ENCODE measurements around the gene MCF2L. TPM values are rescaled to one million over a fixed set of nuclear protein-coding genes. Genes with fewer than 3 reads are reported as not detected.
"Not testable (repeated sequence)": the region's sequence is repeated elsewhere in the genome, so short reads cannot be mapped to it uniquely, and the experiment has no call there.

MCF2L gene
- polyA plus RNA-seq, 4 donors: 13.6 to 38.5 (median 31.1) TPM

DNA sequence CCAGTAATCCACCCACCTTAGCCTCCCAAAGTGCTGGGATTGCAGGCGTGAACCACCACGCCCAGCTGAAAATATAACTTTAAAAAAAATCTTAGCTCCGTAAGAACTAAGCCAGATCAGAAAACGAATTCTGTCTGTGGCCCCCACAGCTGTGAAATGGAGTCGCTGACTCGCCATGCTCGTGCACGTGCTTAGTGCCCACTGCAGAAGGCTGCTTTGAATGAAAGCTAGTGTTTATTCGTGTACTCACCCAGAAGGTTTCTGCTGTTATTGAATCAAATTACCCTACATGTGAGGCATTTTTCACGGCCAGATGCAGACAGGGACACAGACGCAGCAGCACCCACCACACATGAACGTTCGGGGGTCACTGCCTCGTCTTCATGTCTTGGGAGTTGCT is 74.9 kb downstream of the MCF2L start:
- no peak for DNase-seq (ENCODE audit: low read depth in 4 of 4, low spot score in 3 of 4)

DNA sequence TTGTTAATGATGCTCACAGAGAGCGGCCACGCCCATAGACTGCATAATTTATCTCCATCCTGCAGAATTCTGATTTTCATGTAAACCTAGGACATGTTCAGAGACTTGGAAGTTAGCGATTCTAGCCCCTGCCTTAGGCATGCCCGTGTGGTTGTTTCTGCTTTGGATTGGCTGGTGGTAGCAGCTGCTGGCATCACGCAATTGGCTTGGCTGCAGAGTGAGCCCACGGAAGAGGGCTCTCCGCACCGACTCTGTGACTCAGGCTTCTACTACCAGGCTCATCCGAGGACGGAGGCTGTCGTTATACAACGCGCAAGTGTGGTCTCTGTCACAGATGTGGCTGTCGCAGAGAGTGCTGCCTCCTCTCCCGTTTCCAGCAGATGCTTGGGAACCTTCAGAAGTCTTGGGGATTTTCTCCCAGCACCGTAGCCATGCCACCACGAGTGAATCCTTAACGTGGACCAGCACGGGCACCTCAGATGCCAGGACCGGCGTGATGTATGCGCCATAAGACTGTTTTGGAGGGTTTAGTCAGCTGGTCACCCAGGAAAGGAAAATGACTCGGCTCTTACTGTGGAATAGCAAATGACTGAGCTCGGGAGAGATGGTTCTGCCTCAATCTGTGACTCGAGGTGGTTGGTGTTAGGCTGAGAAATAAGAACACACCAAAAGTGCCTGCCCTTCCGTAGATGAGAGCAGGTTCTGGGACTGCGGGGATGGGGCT is 75.5 kb downstream of the MCF2L start:
- no peak for DNase-seq (ENCODE audit: low read depth in 4 of 4, low spot score in 3 of 4)

DNA sequence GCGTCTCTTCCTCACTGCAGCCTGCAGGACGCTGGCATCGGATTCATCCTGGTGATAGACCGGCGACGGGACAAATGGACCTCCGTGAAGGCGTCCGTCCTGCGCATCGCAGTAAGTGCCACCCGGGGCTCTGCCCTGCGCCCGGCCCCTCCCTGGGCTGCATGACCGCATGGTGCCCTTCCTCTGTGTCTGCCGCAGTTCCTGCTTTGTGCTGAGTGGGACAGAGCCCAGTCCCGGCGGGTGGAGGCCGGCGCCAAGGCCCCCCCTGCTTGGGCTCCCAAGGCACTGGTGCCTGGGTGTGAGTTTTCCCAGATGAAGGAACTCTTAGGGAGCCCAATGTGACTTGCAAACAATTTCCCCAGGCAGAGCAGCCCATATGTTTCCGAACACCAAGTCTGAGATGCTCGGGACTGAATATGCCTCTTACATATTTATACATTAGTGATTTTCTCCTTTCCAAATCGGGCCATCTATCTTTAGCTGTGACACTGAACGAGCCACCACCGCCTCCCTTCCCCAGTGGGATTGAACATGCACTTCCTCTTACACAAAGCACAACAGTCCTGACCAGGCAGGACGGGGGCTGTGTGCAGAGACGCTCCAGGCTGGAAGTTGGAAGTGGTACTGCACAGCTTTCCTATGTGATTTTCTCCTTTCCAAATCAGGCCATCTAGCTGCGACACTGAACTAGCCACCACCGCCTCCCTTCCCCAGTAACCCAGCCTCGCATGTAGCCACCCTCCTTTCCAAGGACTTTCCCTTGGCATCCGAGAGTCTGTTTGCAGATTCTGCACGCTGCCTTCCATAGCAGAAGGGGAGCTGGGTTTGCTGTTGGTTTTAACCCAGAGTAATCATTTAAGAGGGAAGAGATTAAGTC is 76.5 kb downstream of the MCF2L start:
- DNase-seq (ENCODE audit: low read depth in 4 of 4, low spot score in 3 of 4): no peak

DNA sequence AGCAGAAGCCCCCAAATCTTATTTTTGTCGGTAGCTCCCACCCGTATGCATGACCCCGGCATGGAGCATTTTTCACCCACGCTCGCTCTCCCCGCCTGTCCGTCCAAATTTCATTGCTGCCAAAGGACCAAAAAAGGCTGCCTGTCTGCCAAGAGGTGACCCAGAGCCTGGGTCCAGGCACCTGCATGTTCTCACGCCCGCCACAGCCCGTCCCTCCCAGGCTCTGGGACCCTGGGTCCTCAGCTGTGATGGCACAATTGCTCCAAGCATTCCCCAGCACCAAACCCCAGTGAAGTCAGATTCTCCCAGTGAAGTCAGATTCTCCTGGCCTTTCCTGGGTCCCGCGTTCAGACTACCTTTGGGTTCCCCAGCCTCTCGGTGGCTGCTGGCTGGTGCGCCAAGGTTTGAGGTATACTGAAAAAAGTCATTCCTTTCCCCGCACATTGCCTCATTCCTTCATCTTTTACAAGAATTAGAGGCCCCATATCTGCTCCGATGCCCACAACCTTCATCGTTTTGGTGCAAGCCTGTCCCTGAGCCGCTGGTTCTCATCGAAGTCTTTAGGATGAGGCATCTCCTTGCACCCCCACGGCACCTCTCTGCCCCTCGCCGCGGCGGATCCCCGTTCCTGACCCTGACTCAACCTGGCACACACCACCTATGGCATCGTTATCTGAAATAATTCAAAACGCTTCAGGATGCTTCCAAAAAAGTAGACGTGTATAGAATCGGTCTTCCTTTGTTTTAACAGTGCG is 77.3 kb downstream of the MCF2L start:
- no peak for DNase-seq (ENCODE audit: low read depth in 4 of 4, low spot score in 3 of 4)

DNA sequence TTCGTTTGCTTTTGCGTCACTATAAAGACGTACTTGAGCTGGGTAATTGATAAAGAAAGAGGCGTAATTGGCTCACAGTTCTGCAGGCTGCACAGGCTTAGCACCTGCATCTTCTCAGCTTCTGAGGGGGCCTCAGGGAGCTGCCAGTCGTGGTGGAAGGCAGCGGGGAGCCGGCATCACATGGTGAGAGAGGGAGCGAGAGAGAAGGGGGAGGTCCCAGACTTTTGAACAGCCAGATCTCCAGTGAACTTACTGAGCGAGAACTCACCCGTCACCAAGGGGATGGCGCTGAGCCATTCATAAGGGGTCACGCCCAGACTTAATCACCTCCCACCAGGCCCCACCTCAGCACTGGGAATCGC is 77.8 kb downstream of the MCF2L start:
- DNase-seq (ENCODE audit: low read depth in 4 of 4, low spot score in 3 of 4): no peak

DNA sequence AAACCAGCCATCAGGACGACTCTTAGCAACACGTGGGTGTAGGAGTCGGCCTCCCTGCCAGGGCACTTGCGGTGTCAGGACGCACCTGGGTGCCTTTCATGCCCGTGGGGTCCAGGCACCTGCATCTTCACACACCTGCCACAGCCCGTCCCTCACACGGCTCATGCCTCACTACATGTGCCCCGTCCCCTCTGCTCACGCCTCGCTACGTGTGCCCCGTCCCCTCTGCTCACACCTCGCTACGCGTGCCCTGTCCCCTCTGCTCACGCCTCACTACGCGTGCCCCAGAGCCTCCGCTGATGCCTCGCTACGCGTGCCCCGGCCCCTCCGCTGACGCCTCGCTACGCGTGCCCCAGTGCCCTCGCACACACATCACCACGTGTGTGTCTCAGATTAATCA is 78.6 kb downstream of the MCF2L start:
- no peak for DNase-seq (ENCODE audit: low read depth in 4 of 4, low spot score in 3 of 4)

DNA sequence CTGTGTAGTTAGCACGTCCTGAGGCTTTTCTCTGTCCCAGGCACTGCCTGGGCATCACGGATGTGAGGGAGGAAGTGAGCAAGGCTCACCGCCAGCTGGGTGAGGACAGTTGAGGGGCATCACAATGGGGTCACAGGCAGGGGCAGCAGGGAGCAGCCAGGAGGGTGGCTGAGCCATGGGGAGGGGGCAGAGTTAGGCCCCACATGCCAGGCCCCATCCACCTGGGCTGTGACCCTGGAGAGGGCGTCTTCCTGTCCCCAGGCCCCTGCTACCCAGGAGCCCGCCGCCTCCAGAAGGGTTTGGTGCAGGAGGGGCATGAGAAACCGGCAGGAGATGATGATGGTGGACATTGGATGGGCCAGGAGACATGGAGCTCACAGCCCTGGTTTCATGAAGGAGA is 79.8 kb downstream of the MCF2L start:
- DNase-seq (ENCODE audit: low read depth in 4 of 4, low spot score in 3 of 4): no peak

DNA sequence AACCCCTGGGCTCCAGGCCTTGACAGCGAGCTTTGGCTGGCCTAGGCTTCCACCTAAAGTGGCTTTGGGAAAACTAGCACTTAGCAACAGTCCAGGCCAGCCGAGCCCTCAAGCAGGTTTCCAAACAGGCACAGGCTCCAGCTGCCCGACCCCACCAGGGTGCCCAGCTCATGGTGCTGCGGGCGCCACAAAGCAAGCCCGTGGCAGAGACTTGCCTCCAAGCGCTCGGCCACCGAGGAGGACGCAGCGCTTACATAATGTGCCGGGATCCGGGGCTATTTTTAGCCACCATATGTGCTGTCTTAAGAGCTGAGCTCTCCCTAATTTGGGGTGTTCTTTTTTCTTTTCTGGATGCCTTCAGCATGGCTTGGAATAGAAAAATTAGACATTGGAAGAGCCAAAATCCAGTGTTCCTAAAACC is 80.5 kb downstream of the MCF2L start:
- DNase-seq (ENCODE audit: low read depth in 4 of 4, low spot score in 3 of 4): no peak

DNA sequence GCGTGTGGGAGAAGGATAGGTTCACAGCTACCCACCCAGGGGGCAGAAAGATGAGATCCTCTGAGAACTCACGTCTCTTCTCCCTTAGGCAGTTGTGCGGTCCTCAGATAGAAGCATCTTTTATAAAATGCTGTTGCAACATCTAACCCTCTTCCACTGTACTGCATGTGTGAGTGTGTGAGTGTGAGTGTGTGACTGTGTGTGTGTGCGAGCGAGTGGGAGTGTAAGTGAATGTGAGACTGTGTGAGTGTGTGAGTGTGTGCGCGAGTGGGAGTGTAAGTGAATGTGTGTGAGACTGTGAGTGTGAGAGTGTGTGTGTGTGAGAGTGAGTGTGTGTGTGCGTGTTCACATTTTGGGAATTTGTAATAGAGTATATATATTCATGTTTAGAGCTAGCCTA is 81.0 kb downstream of the MCF2L start:
- no peak for DNase-seq (ENCODE audit: low read depth in 4 of 4, low spot score in 3 of 4)

DNA sequence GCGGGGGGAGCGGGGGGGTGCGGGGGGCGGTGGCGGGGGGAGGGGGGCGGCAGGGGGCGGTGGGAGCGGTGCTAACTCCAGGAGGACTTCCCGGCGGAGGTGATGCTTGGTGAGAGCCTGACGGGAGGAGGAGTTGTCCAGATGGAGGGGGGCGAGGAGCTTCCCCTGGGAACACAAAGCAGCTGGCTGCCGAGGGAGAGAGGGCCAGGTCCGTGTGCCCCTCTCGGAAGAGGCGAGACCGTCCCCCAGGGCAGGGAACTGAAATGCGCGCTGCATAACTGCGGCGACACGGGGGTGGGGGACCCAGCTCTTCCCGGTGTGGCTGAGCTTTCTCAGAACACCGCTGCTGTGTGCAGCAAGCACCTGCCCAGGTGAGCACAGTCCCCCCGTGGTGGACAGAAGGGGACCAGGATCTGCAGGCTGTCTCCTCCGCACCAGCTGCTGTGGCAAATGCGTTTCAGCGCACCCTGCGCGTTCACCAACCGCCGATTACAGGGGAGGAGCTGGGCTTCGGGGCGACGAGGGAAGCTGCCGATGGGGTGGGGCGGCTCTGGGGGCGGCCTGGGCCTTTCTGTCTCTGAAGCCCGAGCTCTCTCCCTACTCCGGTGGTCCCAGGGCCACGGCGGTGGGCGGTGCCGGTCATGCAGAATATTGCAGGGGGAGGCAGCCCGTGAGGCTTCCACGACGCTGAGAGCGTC is 81.9 kb downstream of the MCF2L start:
- DNase-seq (ENCODE audit: low read depth in 4 of 4, low spot score in 3 of 4): no peak

DNA sequence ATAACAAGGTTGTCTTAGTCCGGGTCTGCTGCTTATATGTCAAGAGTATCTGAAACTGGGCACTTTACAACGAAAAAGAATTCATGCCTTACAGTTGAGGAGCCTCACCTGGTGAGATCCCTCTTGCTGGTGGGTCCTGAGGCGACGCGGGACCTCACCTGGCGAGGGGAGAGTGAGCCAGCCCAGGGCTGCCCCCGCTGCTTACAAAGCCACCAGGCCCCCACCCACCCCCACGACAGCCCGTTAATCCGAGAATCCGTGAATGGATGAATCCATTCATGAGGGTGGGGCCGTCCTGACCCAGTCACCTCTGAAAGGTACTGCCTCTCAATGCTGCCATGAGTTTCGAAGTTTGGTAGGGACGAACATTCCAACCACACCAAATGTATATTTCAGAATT is 82.6 kb downstream of the MCF2L start:
- DNase-seq (ENCODE audit: low read depth in 4 of 4, low spot score in 3 of 4): no peak

DNA sequence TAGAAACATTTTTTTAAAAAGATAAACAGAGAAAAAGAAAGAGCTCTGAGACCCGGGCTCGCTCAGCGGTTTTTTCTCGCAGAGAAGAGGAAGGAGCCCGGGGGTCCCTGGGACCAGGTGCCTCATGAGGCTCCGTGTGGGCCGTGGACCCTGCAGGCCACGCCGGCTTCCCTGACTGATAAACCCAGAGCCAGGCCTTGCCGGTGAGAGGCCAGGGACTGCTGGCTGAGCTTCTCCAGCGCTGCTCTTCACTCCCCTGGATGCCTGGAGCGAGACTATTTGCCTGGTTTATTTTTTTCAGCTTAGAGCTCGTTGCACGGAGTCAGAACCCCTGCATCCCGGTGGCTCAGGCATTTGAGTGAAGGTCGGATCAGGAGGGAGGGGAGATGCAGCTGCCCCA is 83.2 kb downstream of the MCF2L start:
- DNase-seq (ENCODE audit: low read depth in 4 of 4, low spot score in 3 of 4): no peak

DNA sequence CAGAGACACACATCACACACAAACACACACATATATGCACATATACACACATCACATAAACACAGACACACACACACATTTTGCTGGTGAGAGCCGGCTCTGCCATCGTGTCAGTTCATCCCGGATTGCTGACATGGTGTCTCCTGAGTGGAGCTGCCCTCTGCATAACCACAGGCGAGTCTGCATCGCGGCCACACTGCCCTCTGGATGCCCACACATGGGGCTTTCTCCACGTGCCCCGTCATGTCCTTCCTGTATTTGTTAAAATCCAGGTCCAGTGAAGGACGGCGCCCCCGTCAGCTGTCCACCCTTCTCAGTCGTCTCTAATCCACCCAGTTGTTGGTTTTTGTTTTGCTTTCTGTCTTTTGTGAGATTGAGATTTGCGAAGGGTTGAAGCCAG is 84.0 kb downstream of the MCF2L start:
- DNase-seq (ENCODE audit: low read depth in 4 of 4, low spot score in 3 of 4): no peak

DNA sequence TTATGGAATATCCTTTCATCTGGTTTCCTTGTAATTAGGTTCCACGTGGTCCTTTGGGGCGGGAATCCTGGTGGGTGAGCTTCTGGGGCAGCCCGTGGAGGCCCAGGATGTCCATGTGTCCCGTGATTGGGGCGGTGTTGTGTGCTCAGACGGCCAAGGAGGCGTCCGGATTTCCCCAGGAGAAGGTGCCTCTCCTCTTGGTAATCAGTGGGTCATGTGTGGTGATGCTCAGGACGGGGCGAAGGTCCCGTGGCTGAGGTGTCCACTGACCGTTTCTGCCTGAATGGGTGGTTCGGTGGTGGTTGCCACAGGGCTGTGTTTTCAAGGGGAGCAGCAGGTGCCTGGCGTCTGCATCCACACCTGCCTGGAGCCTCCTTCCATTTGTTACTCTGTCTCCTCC is 84.4 kb downstream of the MCF2L start:
- no peak for DNase-seq (ENCODE audit: low read depth in 4 of 4, low spot score in 3 of 4)

DNA sequence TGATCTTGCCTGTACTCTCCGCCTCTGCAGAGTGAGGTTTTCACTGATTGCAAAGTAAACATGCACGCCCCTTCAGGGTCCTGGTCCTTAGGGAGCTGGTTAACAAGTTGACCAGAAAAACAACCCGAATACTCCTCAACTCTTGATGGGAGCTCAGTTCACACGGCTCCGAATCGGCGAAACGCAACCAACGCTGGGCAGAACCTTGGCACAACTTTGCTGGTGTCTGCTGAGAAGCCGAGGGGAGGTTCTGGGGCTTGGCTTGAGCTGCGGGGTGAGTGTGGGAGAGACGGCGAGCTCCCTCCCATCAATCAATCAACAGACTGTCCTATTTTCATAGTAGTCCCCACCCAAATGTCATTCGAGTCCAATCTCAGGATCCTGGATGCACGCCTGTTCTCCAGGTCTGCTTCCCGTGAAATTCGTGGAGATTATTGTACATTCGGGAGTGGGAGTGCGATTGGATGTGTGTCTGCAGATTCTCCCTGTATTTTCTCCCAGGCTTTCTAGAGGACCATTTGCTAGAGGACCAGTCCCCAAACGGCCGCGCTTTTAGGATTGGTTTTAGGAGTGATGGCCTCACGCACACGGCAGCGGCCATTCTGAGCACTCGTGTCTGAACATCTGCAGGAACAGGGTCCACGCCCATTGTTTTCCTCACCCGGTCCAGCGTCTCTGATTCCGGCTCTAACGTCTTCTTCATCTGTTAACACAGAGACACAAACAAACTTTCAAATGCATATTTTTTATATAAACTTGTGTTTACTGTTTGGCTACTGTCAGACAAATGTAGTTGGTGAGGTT is 85.0 kb downstream of the MCF2L start:
- DNase-seq (ENCODE audit: low read depth in 4 of 4, low spot score in 3 of 4): no peak

DNA sequence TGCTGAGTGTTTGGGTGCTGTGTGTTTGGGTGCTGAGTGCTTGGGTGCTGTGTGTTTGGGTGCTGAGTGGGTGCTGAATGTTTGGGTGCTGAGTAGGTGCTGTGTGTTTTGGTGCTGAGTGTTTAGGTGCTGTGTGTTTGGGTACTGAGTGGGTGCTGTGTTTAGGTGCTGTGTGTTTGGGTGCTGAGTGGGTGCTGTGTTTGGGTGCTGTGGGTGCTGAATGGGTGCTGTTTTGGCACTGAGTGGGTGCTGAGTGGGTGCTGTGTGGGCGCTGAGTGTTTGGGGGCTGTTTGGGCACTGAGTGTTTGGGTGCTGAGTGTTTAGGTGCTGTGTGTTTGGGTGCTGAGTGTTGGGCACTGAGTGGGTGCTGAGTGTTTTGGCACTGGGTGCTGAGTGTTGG is 88.1 kb downstream of the MCF2L start:
- DNase-seq (ENCODE audit: low read depth in 4 of 4, low spot score in 3 of 4): no peak

DNA sequence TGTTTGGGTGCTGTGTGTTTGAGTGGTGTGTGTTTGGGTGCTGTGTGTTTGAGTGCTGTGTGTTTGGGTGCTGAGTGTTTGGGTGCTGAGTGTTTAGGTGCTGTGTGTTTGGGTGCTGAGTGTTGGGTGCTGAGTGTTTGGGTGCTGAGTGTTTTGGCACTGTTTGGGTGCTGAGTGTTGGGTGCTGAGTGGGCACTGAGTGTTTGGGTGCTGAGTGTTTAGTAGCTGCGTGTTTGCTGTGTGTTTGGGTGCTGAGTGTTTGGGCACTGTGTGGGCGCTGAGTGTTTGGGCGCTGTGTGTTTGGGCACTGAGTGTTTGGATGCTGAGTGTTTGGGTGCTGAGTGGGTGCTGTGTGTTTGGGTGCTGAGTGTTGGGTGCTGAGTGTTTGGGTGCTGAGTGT is 88.5 kb downstream of the MCF2L start:
- not testable (repeated sequence) for DNase-seq (ENCODE audit: low read depth in 4 of 4, low spot score in 3 of 4)

DNA sequence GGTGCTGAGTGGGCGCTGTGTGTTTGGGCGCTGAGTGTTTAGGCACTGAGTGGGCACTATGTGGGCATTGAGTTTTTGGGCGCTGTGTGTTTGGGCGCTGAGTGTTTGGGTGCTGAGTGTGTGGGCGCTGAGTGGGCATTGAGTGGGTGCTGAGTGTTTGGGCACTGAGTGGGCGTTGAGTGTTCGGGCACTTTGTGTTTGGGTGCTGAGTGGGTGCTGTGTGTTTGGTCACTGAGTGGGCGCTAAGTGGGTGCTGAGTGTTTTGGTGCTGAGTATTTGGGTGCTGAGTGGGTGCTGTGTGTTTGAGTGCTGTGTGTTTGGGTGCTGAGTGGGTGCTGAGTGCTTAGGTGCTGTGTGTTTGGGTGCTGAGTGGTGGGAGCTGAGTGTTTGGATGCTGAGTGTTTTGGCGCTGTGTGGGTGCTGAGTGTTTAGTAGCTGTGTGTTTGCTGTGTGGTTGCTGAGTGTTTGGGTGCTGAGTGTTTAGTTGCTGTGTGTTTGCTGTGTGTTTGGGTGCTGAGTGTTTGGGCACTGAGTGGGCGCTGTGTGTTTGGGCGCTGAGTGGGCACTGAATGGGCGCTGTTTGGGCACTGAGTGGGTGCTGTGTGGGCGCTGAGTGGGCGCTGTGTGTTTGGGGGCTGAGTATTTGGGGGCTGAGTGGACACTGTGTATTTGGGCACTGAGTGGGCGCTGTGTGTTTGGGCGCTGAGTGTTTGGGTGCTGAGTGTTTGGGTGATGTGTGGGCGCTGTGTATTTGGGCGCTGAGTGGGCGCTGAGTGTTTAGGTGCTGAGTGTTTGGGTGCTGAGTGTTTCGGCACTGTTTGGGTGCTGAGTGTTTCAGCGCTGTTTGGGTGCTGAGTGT is 89.3 kb downstream of the MCF2L start:
- DNase-seq (ENCODE audit: low read depth in 4 of 4, low spot score in 3 of 4): no peak

All from left renal pelvis (tissue), 4 donors.